Measurements from ENCODE around the gene SLC5A7. TPM values are rescaled to one million over a fixed set of nuclear protein-coding genes. Genes with fewer than 3 reads are reported as not detected.

SLC5A7 gene
- total and polyA plus RNA-seq, 4 donors = under 0.01 TPM; not detected in 3

- DNase-seq (ENCODE audit: low spot score) = no peak
- Histone ChIP-seq H3K27me3 (ENCODE audit: control insufficient read depth in 4 of 4, insufficient read depth in 4 of 4, low read length in 3 of 4) (no peaks in the 10 kb centered on the region), H3K27ac (ENCODE audit: low read depth in 1 of 2, low read length in 2 of 2) (no peak overlapping the region), H3K4me3 (ENCODE audit: low read depth in 1 of 3, low read length in 3 of 3) (no peak overlapping the region), H3K9me3 (ENCODE audit: control insufficient read depth in 4 of 4, low read length in 3 of 4) (no peaks in the 10 kb centered on the region), H3K36me3 (ENCODE audit: control insufficient read depth in 4 of 4, insufficient read depth in 3 of 4, low read depth in 1 of 4, low read length in 3 of 4) (no peaks in the 10 kb centered on the region), H3K4me1 (ENCODE audit: control insufficient read depth in 4 of 4, insufficient read depth in 4 of 4, low read length in 3 of 4) (no peaks in the 10 kb centered on the region), H3K9ac (ENCODE audit: low read depth in 1 of 2, low read length in 2 of 2) (no peak overlapping the region)
- WGBS = 77% methylated on average over 2 of the region's 2 CpGs
- TF ChIP-seq EGR1 (IDR thresholded peaks at IDR 0.05; ENCODE audit: low read depth in 2 of 2) (no peak), ZBTB33 (IDR thresholded peaks at IDR 0.05) (no peak), MAX (IDR thresholded peaks at IDR 0.05) (no peak), NR2F2 (IDR thresholded peaks at IDR 0.05) (no peak), FOXA2 (IDR thresholded peaks at IDR 0.05) (no peak), SP1 (IDR thresholded peaks at IDR 0.05) (no peak), TAF1 (conservative IDR thresholded peaks at IDR 0.05) (no peak), HNF4G (IDR thresholded peaks at IDR 0.05) (no peak), RXRA (IDR thresholded peaks at IDR 0.05) (no peak), ATF3 (IDR thresholded peaks at IDR 0.05) (no peak), RAD21 (IDR thresholded peaks at IDR 0.05) (no peak), GABPA (IDR thresholded peaks at IDR 0.05 in 1 of 2, conservative IDR thresholded peaks at IDR 0.05 in 1 of 2) (no peak)
Observed at GRCh38 chr2:108029496-108029895, 43.2 kb downstream of the SLC5A7 start.

GRCh38 chr2:108029912-108030311 is 43.6 kb downstream of the SLC5A7 start:
- no peak overlapping the region for H3K27ac ChIP-seq (ENCODE audit: low read depth in 1 of 2, low read length in 2 of 2)
- no peak for TF ChIP-seq GABPA (IDR thresholded peaks at IDR 0.05 in 1 of 2, conservative IDR thresholded peaks at IDR 0.05 in 1 of 2)
- no peak for TF ChIP-seq ATF3 (IDR thresholded peaks at IDR 0.05)
- TF ChIP-seq RXRA (IDR thresholded peaks at IDR 0.05) = no peak
- no peak for TF ChIP-seq HNF4A (conservative IDR thresholded peaks at IDR 0.05)
- no peak for TF ChIP-seq FOXA1 (IDR thresholded peaks at IDR 0.05)
- TF ChIP-seq REST (IDR thresholded peaks at IDR 0.05) = no peak
- no peak for TF ChIP-seq JUND (IDR thresholded peaks at IDR 0.05)
- TF ChIP-seq EGR1 (IDR thresholded peaks at IDR 0.05; ENCODE audit: low read depth in 2 of 2) = no peak
- TF ChIP-seq TAF1 (conservative IDR thresholded peaks at IDR 0.05) = no peak
- TF ChIP-seq CTCF (IDR thresholded peaks at IDR 0.05; ENCODE audit: low read depth, low read length, missing input control) = no peak
- no peak for TF ChIP-seq SP1 (IDR thresholded peaks at IDR 0.05)
- TF ChIP-seq NR2F2 (IDR thresholded peaks at IDR 0.05) = no peak
- no peak for TF ChIP-seq YY1 (IDR thresholded peaks at IDR 0.05)
- TF ChIP-seq RAD21 (IDR thresholded peaks at IDR 0.05) = no peak
- TF ChIP-seq MAX (IDR thresholded peaks at IDR 0.05) = no peak
- TF ChIP-seq HNF4G (IDR thresholded peaks at IDR 0.05) = no peak
- TF ChIP-seq ZBTB33 (IDR thresholded peaks at IDR 0.05) = no peak
- TF ChIP-seq FOXA2 (IDR thresholded peaks at IDR 0.05) = no peak
- no peaks in the 10 kb centered on the region for H3K36me3 ChIP-seq (ENCODE audit: control insufficient read depth in 4 of 4, insufficient read depth in 3 of 4, low read depth in 1 of 4, low read length in 3 of 4)
- no peak for DNase-seq (ENCODE audit: low spot score)
- H3K9me3 ChIP-seq (ENCODE audit: control insufficient read depth in 4 of 4, low read length in 3 of 4) = no peaks in the 10 kb centered on the region
- H3K4me1 ChIP-seq (ENCODE audit: control insufficient read depth in 4 of 4, insufficient read depth in 4 of 4, low read length in 3 of 4) = no peaks in the 10 kb centered on the region
- H3K27me3 ChIP-seq (ENCODE audit: control insufficient read depth in 4 of 4, insufficient read depth in 4 of 4, low read length in 3 of 4) = no peaks in the 10 kb centered on the region
- no peak overlapping the region for H3K4me3 ChIP-seq (ENCODE audit: low read depth in 1 of 3, low read length in 3 of 3)
- no peak overlapping the region for H3K9ac ChIP-seq (ENCODE audit: low read depth in 1 of 2, low read length in 2 of 2)
- WGBS = 58% methylated on average over 2 of the region's 2 CpGs

Measured in liver (tissue), 9 donors.